Endodermal cell (in vitro differentiated cells): ENCODE data around the gene M1AP. TPM values are rescaled to one million over a fixed set of nuclear protein-coding genes. Genes with fewer than 3 reads are reported as not detected.

Source experiments
- DNase-seq: peaks from one replicate; pipeline ENCODE4 v3.0.0-alpha.2; 2017
- H3K27ac ChIP-seq: 2 replicates; pipeline ENCODE4 v1.5.1; 2013; ENCODE audit warnings: mild to moderate bottlenecking, low read depth, low read length, moderate library complexity
- H3K27me3 ChIP-seq: 2 replicates; pipeline ENCODE4 v1.6.1; 2013; ENCODE audit warnings: mild to moderate bottlenecking, low read length, moderate library complexity; ENCODE audit not compliant: insufficient read depth, control insufficient read depth, poor library complexity, severe bottlenecking
- H3K36me3 ChIP-seq: 2 replicates; pipeline ENCODE4 v1.7.0; 2013; ENCODE audit warnings: mild to moderate bottlenecking, low read length, moderate library complexity; ENCODE audit not compliant: control insufficient read depth, insufficient read depth
- H3K4me1 ChIP-seq: one replicate; pipeline ENCODE4 v1.7.0; 2013; ENCODE audit warnings: low read length; ENCODE audit not compliant: control insufficient read depth, insufficient read depth
- H3K4me3 ChIP-seq: 2 replicates; pipeline ENCODE4 v1.5.1; 2013; ENCODE audit warnings: mild to moderate bottlenecking, low read length, moderate library complexity
- H3K9ac ChIP-seq: 2 replicates; pipeline ENCODE4 v1.6.1; 2013; ENCODE audit warnings: mild to moderate bottlenecking, low read length, moderate library complexity; ENCODE audit not compliant: poor library complexity, severe bottlenecking; ENCODE audit errors: extremely low read depth
- H3K9me3 ChIP-seq: 2 replicates; pipeline ENCODE4 v1.6.1; 2013; ENCODE audit warnings: mild to moderate bottlenecking, low read length, moderate library complexity; ENCODE audit not compliant: control insufficient read depth
- H3K27ac Mint-ChIP-seq: 2 replicates; pipeline ENCODE4 v1.8.0; 2020; ENCODE audit warnings: mixed read lengths
- H3K27me3 Mint-ChIP-seq: 2 replicates; pipeline ENCODE4 v1.8.0; 2021; ENCODE audit warnings: mild to moderate bottlenecking, mixed read lengths; ENCODE audit not compliant: insufficient read depth
- H3K36me3 Mint-ChIP-seq: 2 replicates; pipeline ENCODE4 v1.8.0; 2020; ENCODE audit warnings: low read depth, mixed read lengths
- H3K4me1 Mint-ChIP-seq: 2 replicates; pipeline ENCODE4 v1.8.0; 2020; ENCODE audit warnings: mixed read lengths
- H3K4me3 Mint-ChIP-seq: 2 replicates; pipeline ENCODE4 v1.8.0; 2020; ENCODE audit warnings: mild to moderate bottlenecking, moderate library complexity, mixed read lengths
- H3K9me3 Mint-ChIP-seq: 2 replicates; pipeline ENCODE4 v1.8.0; 2020; ENCODE audit warnings: mild to moderate bottlenecking, mixed read lengths
- CTCF ChIP-seq: fragments of 200-600 bp; sonication (generic); conservative IDR thresholded peaks from 2 replicates; pipeline ENCODE4 v1.5.0; 2021; ENCODE audit warnings: antibody characterized with exemption, mild to moderate bottlenecking
- WGBS, 2 experiments: methylation state at CpG; one replicate each; pipeline versions ENCODE4 v1.1.5 to v1.1.7; 2013; ENCODE audit warnings: missing lambda C conversion rate in 2 of 2, mixed read lengths in 1 of 2; ENCODE audit not compliant: insufficient coverage in 1 of 2, insufficient read length in 1 of 2; 5-methylcytosine and 5-hydroxymethylcytosine counted together
- total RNA-seq, 2 donors: library from RNA; stranded (reverse); fragmentation: NEBNext Ultra II Directional in 1 of 2; extraction: Animal tissue kit (Norgen Biotek cat#: 25700) in 1 of 2; gene quantifications; 2 replicates in 1 of 2; 3 replicates in 1 of 2; pipeline ENCODE4 v1.2.1, GENCODE V29; 2021

Gene M1AP
- total RNA-seq, 2 donors from 2014 or later = 3.8 to 5.5 TPM

- peaks cover 5% of the 10 kb centered on the region for H3K9me3 Mint-ChIP-seq
- no peak for TF ChIP-seq CTCF
- Histone ChIP-seq H3K27ac (no peak overlapping the region), H3K4me3 (no peak overlapping the region), H3K27me3 (peaks cover 37% of the 10 kb centered on the region), H3K36me3 (no peaks in the 10 kb centered on the region), H3K9me3 (no peaks in the 10 kb centered on the region), H3K9ac (no peak overlapping the region), H3K4me1 (peaks cover 2% of the 10 kb centered on the region)
- peaks cover 42% of the 10 kb centered on the region for H3K27me3 Mint-ChIP-seq
- WGBS, 2 experiments = 94 to 100% methylated on average over 1 of the region's 1 CpG
- no peak for DNase-seq
- H3K27ac Mint-ChIP-seq = no peak overlapping the region
- H3K36me3 Mint-ChIP-seq = no peaks in the 10 kb centered on the region
- H3K4me1 Mint-ChIP-seq = peaks cover 11% of the 10 kb centered on the region
- H3K4me3 Mint-ChIP-seq = no peak overlapping the region
These were observed 7.4 kb upstream of the M1AP start for GRCh38 chr2:74655579-74655978.

DNA sequence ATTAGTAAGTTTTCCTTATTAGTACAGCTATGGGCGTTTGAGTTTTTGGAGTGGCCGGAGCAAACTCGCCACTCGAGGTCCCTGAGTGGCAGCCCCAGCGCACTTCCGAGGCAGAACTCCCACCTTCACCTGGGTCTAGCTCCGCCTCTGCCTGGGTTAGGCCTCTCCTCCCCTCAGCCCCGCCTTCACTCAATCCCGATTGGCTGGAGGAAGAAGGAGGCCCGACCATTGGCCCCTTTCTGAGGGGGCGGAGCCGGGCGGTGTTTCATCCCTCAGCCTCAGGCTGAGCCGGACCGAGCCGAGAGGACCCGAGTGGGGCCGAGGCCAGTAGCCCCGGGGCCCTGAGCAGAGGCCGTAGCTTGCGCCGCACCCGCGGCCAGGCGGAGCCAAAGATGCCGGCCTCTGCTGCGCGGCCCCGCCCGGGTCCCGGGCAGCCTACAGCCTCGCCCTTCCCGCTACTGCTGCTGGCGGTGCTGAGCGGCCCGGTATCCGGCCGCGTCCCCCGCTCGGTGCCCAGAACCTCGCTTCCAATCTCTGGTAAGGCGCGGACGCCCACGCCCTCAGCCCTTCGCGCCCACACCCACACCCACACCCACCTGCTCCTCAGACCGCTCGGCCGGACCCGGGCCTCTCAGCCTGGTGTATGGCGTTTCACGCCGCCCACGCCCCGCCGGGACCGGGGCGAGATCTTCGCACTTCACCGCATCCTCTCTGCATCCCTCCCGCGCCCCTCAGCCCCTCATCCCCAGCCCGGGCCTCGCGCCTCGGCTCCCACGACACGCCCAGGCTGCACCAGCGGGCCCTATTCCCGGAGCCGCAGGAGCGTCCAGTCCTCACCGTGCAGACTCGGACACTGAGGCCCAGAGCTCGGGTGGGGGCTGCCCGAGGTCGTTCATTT, 6.1 kb upstream of the M1AP start, which contains the start of gene SEMA4F:
TSS of gene SEMA4F (plus strand) at position 263 of the 898 bp plus-strand sequence. CDS start at position 393, 130 bp downstream.
- peaks cover 11% of the 10 kb centered on the region for H3K9me3 Mint-ChIP-seq
- H3K27me3 ChIP-seq = peaks cover 39% of the 10 kb centered on the region
- no peak within 1 kb of the TSS for H3K27ac ChIP-seq
- H3K4me1 Mint-ChIP-seq = peaks cover 13% of the 10 kb centered on the region
- 2 to 3% methylated on average over 15 to 79 of the region's 79 CpGs for WGBS, 2 experiments
- peak within 1 kb of the TSS; percentile 52 for H3K4me3 Mint-ChIP-seq
- no peak for TF ChIP-seq CTCF
- H3K27me3 Mint-ChIP-seq = peaks cover 50% of the 10 kb centered on the region
- peak within 1 kb of the TSS; percentile 80 for H3K4me3 ChIP-seq
- peak; percentile 99 for DNase-seq
- H3K4me1 ChIP-seq = peaks cover 2% of the 10 kb centered on the region
- peak within 1 kb of the TSS; percentile 6 for H3K9ac ChIP-seq
- H3K36me3 ChIP-seq = no peaks in the 10 kb centered on the region
- H3K9me3 ChIP-seq = peaks cover 3% of the 10 kb centered on the region
- no peaks in the 10 kb centered on the region for H3K36me3 Mint-ChIP-seq
- no peak within 1 kb of the TSS for H3K27ac Mint-ChIP-seq

- 43 to 86% methylated on average over 5 to 15 of the region's 15 CpGs for whole genome bisulfite sequencing, 2 experiments
- Histone ChIP-seq H3K4me1 (peaks cover 2% of the 10 kb centered on the region), H3K9me3 (peaks cover 7% of the 10 kb centered on the region), H3K36me3 (no peaks in the 10 kb centered on the region), H3K4me3 (peak overlapping the region; percentile 80), H3K27ac (no peak overlapping the region), H3K27me3 (peaks cover 46% of the 10 kb centered on the region), H3K9ac (no peak overlapping the region)
- Mint-ChIP-seq H3K9me3 (peaks cover 16% of the 10 kb centered on the region), H3K27ac (no peak overlapping the region), H3K27me3 (peaks cover 56% of the 10 kb centered on the region), H3K36me3 (no peaks in the 10 kb centered on the region), H3K4me1 (peaks cover 13% of the 10 kb centered on the region), H3K4me3 (peak overlapping the region; percentile 52)
- TF ChIP-seq CTCF = no peak
- no peak for DNase-seq
These were observed 5.5 kb upstream of the M1AP start for GRCh38 chr2:74653589-74653984.
